MCF 10A (cell line): Measurements from ENCODE around the gene CPLX4. TPM values are rescaled to one million over a fixed set of nuclear protein-coding genes. Genes with fewer than 3 reads are reported as not detected.

Experiments
- BruUV-seq: library from RNA; stranded (reverse); fragments of 400-500 nt; replicated peaks from 2 replicates; lab custom pipeline; 2021; lab: Mats Ljungman, UMichigan
- CTCF ChIA-PET: fragments of 300-600 bp; sonication (Branson Sonifier 250); formaldehyde crosslinking; extraction: SDS; loops from one replicate; lab custom pipeline; 2021; ENCODE audit warnings: antibody characterized with exemption, inconsistent platforms; lab: Yijun Ruan, JAX
- POLR2A ChIA-PET: fragments of 300-600, 350-650 bp; sonication (Branson Sonifier 250); formaldehyde crosslinking; extraction: SDS; loops from one replicate; lab custom pipeline; 2020; ENCODE audit warnings: antibody characterized with exemption, inconsistent platforms; lab: Yijun Ruan, JAX
- DNase-seq: peaks from one replicate; pipeline ENCODE4 v3.0.0-alpha.2; 2018; ENCODE audit not compliant: unreplicated experiment
- H3K27ac Mint-ChIP-seq: one replicate; pipeline ENCODE4 v1.8.0; 2022; ENCODE audit warnings: mild to moderate bottlenecking, low read depth, mixed read lengths; ENCODE audit not compliant: unreplicated experiment
- H3K27me3 Mint-ChIP-seq: one replicate; pipeline ENCODE4 v1.8.0; 2022; ENCODE audit warnings: mixed read lengths; ENCODE audit not compliant: insufficient read depth, unreplicated experiment
- H3K36me3 Mint-ChIP-seq: one replicate; pipeline ENCODE4 v1.8.0; 2022; ENCODE audit warnings: mild to moderate bottlenecking, moderate library complexity, mixed read lengths; ENCODE audit not compliant: insufficient read depth, unreplicated experiment
- H3K4me1 Mint-ChIP-seq: one replicate; pipeline ENCODE4 v1.8.0; 2022; ENCODE audit warnings: mixed read lengths; ENCODE audit not compliant: insufficient read depth, unreplicated experiment
- H3K4me3 Mint-ChIP-seq: one replicate; pipeline ENCODE4 v1.8.0; 2022; ENCODE audit warnings: mild to moderate bottlenecking, moderate library complexity, mixed read lengths; ENCODE audit not compliant: unreplicated experiment
- H3K9me3 Mint-ChIP-seq: one replicate; pipeline ENCODE4 v1.8.0; 2022; ENCODE audit warnings: mixed read lengths; ENCODE audit not compliant: unreplicated experiment
- intact Hi-C: fragments of 100-400 bp; cut with micrococcal nuclease; formaldehyde crosslinking; loops from 2 replicates; pipeline ENCODE4 v1.14.1; 2022
- total RNA-seq: library from RNA; stranded (reverse); gene quantifications from 2 replicates; pipeline ENCODE4 v1.2.3, GENCODE V29; 2022
- TF ChIP-seq, protein P1 (sequence below): fragments of 200-600 bp; IDR thresholded peaks from one replicate; pipeline ENCODE4 v1.8.0; 2022; ENCODE audit warnings: antibody characterized with exemption, mild to moderate bottlenecking; ENCODE audit not compliant: unreplicated experiment

CPLX4 gene
- total RNA-seq, 1 experiment from 2014 or later: not detected

DNA sequence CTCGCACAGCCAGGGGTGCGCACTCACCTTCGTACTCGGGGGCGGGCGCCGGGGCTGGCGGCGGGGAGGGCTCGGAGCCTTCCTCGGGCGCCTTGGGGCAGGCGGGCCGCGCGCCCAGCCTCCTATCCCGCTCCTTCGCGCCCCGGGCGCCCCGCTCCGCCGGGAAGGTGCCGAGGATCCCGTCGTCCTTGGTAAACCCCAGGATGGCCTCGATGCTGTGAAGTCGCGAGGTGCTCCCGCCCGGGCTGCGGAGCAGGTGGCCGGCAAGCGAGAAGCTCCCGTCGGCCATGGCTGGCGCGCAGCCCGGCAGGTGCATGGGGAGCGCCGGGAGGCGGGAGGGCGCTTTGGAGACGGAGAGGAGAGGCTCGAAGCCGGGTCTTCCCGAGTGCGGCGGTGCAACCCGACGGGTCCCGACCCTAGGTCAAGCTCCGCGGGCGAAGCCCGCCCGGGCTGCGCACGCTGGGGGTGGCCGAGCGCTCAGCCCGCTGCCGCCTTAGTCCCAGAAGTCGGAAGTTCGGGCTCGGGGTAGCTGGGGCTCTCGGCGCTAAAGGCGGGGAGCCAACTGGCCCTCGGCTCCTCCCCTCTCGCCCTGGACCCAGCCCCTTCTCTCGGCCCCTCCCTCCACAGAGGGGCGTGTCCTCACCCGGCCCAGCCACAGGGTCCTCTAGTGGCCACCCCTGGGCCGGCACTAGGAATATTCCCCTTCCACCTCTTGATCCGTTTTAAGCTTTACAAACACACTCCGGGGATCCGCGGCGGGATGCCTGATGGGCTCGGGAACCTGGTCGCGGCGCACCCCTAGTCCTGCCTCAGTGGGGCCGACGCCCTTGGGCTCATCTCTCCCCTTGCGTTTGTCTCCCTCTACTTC, 45.3 kb downstream of the CPLX4 start, which contains the start of gene RAX:
TSS of gene RAX (minus strand) at position 564 of the 868 bp plus-strand sequence. CDS start at position 316, 248 bp downstream.
- peaks cover 51% of the 10 kb centered on the region for H3K27me3 Mint-ChIP-seq
- H3K4me1 Mint-ChIP-seq: no peaks in the 10 kb centered on the region
- ChIA-PET POLR2A (interaction anchor here (1.0 kb wide), 1 partner anchor 86 kb away, joined by 3 read pairs; no protein-coding TSS in a partner anchor), CTCF (interaction anchor here (0.6 to 1.9 kb wide), 4 partner anchors 9 to 129 kb away, joined by 3 to 5 read pairs (median 4); no protein-coding TSS in a partner anchor)
- DNase-seq: no peak
- intact Hi-C loops: no loop called here
- no peaks in the 10 kb centered on the region for H3K9me3 Mint-ChIP-seq
- H3K36me3 Mint-ChIP-seq: no peaks in the 10 kb centered on the region
- H3K4me3 Mint-ChIP-seq: no peak within 1 kb of the TSS
- no TSS peak for BruUV-seq
- no peak within 1 kb of the TSS for H3K27ac Mint-ChIP-seq
- TF ChIP-seq, protein P1, sequence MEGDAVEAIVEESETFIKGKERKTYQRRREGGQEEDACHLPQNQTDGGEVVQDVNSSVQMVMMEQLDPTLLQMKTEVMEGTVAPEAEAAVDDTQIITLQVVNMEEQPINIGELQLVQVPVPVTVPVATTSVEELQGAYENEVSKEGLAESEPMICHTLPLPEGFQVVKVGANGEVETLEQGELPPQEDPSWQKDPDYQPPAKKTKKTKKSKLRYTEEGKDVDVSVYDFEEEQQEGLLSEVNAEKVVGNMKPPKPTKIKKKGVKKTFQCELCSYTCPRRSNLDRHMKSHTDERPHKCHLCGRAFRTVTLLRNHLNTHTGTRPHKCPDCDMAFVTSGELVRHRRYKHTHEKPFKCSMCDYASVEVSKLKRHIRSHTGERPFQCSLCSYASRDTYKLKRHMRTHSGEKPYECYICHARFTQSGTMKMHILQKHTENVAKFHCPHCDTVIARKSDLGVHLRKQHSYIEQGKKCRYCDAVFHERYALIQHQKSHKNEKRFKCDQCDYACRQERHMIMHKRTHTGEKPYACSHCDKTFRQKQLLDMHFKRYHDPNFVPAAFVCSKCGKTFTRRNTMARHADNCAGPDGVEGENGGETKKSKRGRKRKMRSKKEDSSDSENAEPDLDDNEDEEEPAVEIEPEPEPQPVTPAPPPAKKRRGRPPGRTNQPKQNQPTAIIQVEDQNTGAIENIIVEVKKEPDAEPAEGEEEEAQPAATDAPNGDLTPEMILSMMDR: no peak

DNA sequence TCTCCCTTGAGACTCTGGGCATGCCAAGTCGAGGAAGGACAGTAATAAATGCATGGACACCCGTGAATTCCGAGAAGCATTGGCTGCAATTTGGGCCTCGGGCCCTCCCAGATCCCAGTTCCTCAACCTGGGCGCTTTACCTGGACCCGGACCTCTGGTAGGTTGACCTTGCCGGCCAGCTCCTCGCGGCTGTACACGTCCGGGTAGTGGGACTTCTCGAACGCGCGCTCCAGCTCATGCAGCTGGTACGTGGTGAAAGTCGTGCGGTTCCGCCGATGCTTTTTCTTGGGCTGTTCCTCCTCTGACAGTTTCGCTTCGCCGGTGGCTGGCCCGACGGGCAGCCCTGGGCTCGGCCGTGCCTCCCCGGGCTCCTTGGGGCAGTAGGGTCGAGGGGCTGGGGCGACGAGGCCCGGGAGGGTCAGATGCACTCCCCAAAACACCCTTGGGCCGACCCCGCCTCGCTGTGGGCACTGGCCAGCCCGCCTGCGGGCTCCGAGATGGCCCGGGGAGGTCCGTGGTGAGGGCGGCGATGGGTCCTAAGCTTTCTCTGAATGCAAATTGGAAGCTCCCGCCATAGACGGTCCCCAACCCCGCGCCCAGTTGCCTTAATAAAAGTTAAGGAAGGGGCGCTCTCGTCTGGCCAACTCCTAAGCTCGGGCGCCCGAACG, 46.1 kb downstream of the CPLX4 start:
- ChIA-PET CTCF (interaction anchor here (0.6 to 1.9 kb wide), 4 partner anchors 9 to 130 kb away, joined by 3 to 5 read pairs (median 4); no protein-coding TSS in a partner anchor), POLR2A (interaction anchor here (1.0 kb wide), 1 partner anchor 87 kb away, joined by 3 read pairs; no protein-coding TSS in a partner anchor)
- intact Hi-C loops: no loop called here
- Mint-ChIP-seq H3K4me3 (no peak overlapping the region), H3K4me1 (no peaks in the 10 kb centered on the region), H3K27me3 (peaks cover 59% of the 10 kb centered on the region), H3K27ac (no peak overlapping the region), H3K9me3 (no peaks in the 10 kb centered on the region), H3K36me3 (no peaks in the 10 kb centered on the region)
- BruUV-seq: no TSS peak
- TF ChIP-seq, protein P1: no peak
- no peak for DNase-seq

DNA sequence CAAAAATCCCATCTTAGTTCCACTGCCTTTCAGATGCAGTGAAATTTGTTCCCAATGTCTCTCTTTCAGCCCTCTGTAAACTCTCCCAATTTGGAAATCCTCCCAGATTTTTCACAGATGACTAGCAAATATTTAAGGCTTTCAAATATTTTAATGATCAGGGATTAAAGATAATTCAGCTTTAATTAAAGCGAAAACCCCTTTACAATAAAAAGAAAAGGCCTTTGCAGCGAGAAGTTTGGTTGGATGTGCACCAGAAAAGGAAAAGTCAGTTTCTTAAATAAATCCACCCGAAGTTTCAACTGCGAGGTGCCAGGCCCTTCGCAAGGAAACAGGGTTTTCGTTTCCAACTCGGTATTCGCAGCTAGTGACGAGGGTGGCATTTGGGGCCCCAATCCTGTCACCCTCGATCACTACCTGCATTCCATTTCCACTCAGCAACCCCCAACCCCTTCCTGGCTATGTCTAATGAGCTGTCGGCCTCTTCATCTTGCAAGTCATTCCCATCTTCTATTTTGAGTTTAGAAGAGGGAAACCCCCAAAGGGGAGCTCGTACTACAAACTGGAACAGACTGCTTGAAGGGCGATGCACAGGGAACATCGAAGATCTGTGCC, 46.7 kb downstream of the CPLX4 start:
- Mint-ChIP-seq H3K27ac (no peak overlapping the region), H3K4me1 (no peaks in the 10 kb centered on the region), H3K27me3 (peaks cover 65% of the 10 kb centered on the region), H3K4me3 (no peak overlapping the region), H3K9me3 (no peaks in the 10 kb centered on the region), H3K36me3 (no peaks in the 10 kb centered on the region)
- DNase-seq: no peak
- POLR2A ChIA-PET: no interaction called here
- CTCF ChIA-PET: interaction anchor here (0.6 to 1.9 kb wide), 3 partner anchors 21 to 503 kb away, joined by 3 to 5 read pairs (median 3); no protein-coding TSS in a partner anchor
- TF ChIP-seq, protein P1: no peak
- BruUV-seq: no TSS peak
- intact Hi-C loops: no loop called here
